C4-2B (cell line): Measurements from ENCODE around the gene TNFRSF13B.

Experiments
- ZFX ChIP-seq: fragments of 450-650 bp; IDR thresholded peaks from 2 replicates; pipeline ENCODE4 v1.6.1; 2017
- TF ChIP-seq, protein P1 (sequence below): fragments of 450-650 bp; conservative IDR thresholded peaks from 2 replicates; pipeline ENCODE4 v1.5.1; 2017; ENCODE audit warnings: mild to moderate bottlenecking

DNA sequence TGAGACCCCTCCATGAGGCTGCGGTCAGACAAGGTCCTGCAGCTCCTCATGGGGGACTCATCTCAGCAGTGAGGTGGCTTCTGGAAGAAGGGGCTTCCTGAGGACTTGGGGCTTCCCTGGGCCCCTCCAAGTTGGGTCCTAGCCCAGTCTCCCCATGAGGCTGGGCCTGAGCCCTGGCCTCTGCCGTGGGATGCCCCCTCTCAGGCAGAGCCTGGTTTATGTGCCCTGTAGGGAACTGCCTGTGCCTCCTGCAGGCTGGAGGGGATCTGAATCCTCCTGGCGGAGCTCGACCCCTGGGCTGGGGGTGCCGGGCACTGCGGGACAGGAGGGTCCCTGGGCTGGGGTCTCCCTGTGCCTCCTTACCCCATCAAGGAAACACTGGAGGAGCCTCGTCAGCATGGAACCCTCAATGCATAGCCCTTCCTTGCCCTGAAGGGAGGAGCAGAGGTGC is 45.8 kb downstream of the TNFRSF13B start:
- TF ChIP-seq, protein P1, sequence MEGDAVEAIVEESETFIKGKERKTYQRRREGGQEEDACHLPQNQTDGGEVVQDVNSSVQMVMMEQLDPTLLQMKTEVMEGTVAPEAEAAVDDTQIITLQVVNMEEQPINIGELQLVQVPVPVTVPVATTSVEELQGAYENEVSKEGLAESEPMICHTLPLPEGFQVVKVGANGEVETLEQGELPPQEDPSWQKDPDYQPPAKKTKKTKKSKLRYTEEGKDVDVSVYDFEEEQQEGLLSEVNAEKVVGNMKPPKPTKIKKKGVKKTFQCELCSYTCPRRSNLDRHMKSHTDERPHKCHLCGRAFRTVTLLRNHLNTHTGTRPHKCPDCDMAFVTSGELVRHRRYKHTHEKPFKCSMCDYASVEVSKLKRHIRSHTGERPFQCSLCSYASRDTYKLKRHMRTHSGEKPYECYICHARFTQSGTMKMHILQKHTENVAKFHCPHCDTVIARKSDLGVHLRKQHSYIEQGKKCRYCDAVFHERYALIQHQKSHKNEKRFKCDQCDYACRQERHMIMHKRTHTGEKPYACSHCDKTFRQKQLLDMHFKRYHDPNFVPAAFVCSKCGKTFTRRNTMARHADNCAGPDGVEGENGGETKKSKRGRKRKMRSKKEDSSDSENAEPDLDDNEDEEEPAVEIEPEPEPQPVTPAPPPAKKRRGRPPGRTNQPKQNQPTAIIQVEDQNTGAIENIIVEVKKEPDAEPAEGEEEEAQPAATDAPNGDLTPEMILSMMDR, result no peak
- TF ChIP-seq ZFX, result no peak
